ENCODE data around the gene MRPS6. TPM values are rescaled to one million over a fixed set of nuclear protein-coding genes. Genes with fewer than 3 reads are reported as not detected.

MRPS6 gene
- total RNA-seq, 1 donor from 2014 or later = 139 TPM

- H3K27ac Mint-ChIP-seq = peak overlapping the region; percentile 86
- intact Hi-C loops (cut with micrococcal nuclease) = loop anchor here (2.0 kb wide), 2 partner anchors 26 to 44 kb away; no protein-coding TSS in a partner anchor
- peaks cover 32% of the 10 kb centered on the region for H3K36me3 Mint-ChIP-seq (ENCODE audit: low read depth)
- peaks cover 13% of the 10 kb centered on the region for H3K9me3 Mint-ChIP-seq
- DNase-seq (ENCODE audit: low spot score) = peak; percentile 47
- H3K4me1 Mint-ChIP-seq (ENCODE audit: low read depth) = peaks cover 53% of the 10 kb centered on the region
- H3K4me3 Mint-ChIP-seq = no peak overlapping the region
- no peaks in the 10 kb centered on the region for H3K27me3 Mint-ChIP-seq (ENCODE audit: insufficient read depth)
Measured at GRCh38 chr21:34154878-34155277, 81.5 kb downstream of the MRPS6 start.

GRCh38 chr21:34156957-34157356 lies 83.6 kb downstream of the MRPS6 start:
- H3K4me3 Mint-ChIP-seq = peak overlapping the region; percentile 26
- H3K4me1 Mint-ChIP-seq (ENCODE audit: low read depth) = peaks cover 53% of the 10 kb centered on the region
- peak overlapping the region; percentile 86 for H3K27ac Mint-ChIP-seq
- intact Hi-C loops (cut with micrococcal nuclease) = no loop called here
- peaks cover 29% of the 10 kb centered on the region for H3K36me3 Mint-ChIP-seq (ENCODE audit: low read depth)
- DNase-seq (ENCODE audit: low spot score) = no peak
- H3K27me3 Mint-ChIP-seq (ENCODE audit: insufficient read depth) = no peaks in the 10 kb centered on the region
- H3K9me3 Mint-ChIP-seq = peaks cover 18% of the 10 kb centered on the region

DNA sequence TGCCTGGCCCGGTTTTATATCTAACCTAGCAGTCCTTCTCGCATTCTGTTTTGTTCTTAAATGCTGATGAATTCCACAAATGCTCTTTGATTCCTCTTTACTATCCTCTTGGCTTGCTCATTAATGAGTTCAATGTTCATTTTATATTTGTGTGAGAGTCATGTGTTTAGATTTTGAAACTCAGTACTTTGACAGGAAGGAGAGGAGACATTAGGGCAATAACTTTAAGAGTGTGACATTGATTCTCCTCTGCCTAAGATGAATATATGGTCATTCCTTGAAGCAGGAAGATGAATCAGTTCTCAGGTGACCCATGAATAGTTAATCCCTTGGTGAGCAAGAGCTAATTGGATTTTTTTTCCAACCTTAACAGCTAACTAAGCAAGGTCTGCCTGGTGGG lies 84.1 kb downstream of the MRPS6 start:
- Mint-ChIP-seq H3K4me3 (no peak overlapping the region), H3K9me3 (peaks cover 19% of the 10 kb centered on the region), H3K4me1 (ENCODE audit: low read depth) (peaks cover 49% of the 10 kb centered on the region), H3K27me3 (ENCODE audit: insufficient read depth) (no peaks in the 10 kb centered on the region), H3K36me3 (ENCODE audit: low read depth) (peaks cover 29% of the 10 kb centered on the region), H3K27ac (peak overlapping the region; percentile 86)
- intact Hi-C loops (cut with micrococcal nuclease) = no loop called here
- no peak for DNase-seq (ENCODE audit: low spot score)

GRCh38 chr21:34158866-34159835 lies 85.8 kb downstream of the MRPS6 start:
- no peak overlapping the region for H3K4me3 Mint-ChIP-seq
- peaks cover 19% of the 10 kb centered on the region for H3K36me3 Mint-ChIP-seq (ENCODE audit: low read depth)
- H3K4me1 Mint-ChIP-seq (ENCODE audit: low read depth) = peaks cover 36% of the 10 kb centered on the region
- peaks cover 29% of the 10 kb centered on the region for H3K9me3 Mint-ChIP-seq
- no peak for DNase-seq (ENCODE audit: low spot score)
- intact Hi-C loops (cut with micrococcal nuclease) = no loop called here
- H3K27me3 Mint-ChIP-seq (ENCODE audit: insufficient read depth) = no peaks in the 10 kb centered on the region
- H3K27ac Mint-ChIP-seq = no peak overlapping the region

DNA sequence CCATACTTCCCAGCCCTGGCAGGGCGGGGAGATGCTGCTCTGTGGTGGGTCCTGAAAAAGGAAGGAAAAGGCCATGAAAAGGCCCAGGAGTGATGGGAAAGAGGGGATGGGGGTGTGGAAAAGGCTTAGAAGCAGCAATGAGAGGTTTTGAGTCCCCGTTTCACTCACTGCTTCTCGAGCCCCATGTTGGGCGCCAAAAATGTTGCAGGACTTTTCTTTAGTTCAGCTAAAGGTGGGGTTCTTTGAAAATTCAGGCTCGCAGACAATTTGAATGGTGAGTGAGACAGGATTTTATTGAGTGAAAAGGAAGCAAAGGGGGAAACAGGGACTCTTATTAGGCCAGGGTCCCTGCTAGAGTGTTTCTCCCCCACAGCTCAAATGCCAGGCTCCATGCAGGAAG lies 93.1 kb downstream of the MRPS6 start:
- Mint-ChIP-seq H3K4me1 (ENCODE audit: low read depth) (no peaks in the 10 kb centered on the region), H3K36me3 (ENCODE audit: low read depth) (peaks cover 31% of the 10 kb centered on the region), H3K27ac (no peak overlapping the region), H3K4me3 (no peak overlapping the region), H3K27me3 (ENCODE audit: insufficient read depth) (peaks cover 2% of the 10 kb centered on the region), H3K9me3 (peaks cover 80% of the 10 kb centered on the region)
- intact Hi-C loops (cut with micrococcal nuclease) = no loop called here
- no peak for DNase-seq (ENCODE audit: low spot score)

DNA sequence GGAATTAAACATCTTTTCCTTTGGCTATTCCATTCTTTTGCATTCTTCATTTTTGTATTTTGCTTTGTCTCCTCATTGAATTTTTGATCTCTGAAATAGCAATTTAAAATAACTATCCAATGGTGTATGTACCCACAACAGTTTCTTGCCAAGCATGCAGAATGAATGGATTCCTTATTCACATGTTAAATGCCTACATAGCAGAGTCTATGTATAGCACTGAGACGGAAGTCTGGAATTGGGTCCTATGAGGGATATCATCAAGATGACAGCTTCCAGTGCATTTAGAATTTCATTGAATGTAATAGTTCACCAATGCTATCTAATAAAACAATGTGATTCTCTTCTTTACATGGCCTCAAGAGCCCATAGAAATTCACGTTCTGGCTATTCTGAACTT lies 97.5 kb downstream of the MRPS6 start:
- Mint-ChIP-seq H3K4me3 (no peak overlapping the region), H3K9me3 (peaks cover 82% of the 10 kb centered on the region), H3K36me3 (ENCODE audit: low read depth) (peaks cover 26% of the 10 kb centered on the region), H3K27me3 (ENCODE audit: insufficient read depth) (peaks cover 2% of the 10 kb centered on the region), H3K4me1 (ENCODE audit: low read depth) (no peaks in the 10 kb centered on the region), H3K27ac (no peak overlapping the region)
- intact Hi-C loops (cut with micrococcal nuclease) = no loop called here
- DNase-seq (ENCODE audit: low spot score) = no peak

DNA sequence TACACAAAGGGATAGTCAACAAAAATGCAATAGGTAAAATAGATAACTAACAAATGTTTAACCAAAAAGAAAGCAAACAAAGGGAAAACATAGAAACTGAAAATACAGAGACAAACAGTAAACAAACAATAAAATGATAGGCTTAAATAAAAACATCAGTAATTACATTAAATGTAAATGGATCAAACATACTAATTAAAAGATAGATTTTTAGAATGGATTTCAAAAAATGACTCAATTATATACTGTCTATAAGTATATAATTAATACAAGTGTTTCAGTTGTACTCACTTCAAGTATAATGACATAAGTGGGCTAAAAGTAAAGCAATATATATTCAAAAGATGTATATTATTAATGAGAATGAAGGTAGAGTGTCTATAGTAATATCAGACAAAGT lies 101.1 kb downstream of the MRPS6 start:
- no peak for DNase-seq (ENCODE audit: low spot score)
- Mint-ChIP-seq H3K4me3 (no peak overlapping the region), H3K9me3 (peaks cover 61% of the 10 kb centered on the region), H3K27ac (no peak overlapping the region), H3K36me3 (ENCODE audit: low read depth) (peaks cover 16% of the 10 kb centered on the region), H3K4me1 (ENCODE audit: low read depth) (peaks cover 14% of the 10 kb centered on the region), H3K27me3 (ENCODE audit: insufficient read depth) (no peaks in the 10 kb centered on the region)
- intact Hi-C loops (cut with micrococcal nuclease) = no loop called here

DNA sequence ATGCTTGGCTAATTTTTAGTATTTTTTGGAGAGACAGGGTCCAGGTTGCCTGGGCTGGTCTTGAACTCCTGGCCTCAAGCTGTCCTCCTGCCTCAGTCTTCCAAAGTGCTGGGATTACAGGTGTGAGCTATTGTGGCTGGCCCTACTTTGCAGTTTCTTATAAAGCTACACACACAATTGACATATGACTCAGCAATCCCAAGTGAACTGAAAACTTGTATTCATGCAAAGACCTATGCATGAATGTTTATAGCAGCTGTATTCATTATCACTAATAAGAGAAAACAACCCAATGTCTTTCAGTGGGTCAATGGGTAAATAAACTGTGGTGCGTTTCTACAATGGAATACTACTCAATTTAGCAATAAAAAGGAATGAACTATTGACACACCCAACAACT lies 103.1 kb downstream of the MRPS6 start:
- H3K9me3 Mint-ChIP-seq = peaks cover 46% of the 10 kb centered on the region
- intact Hi-C loops (cut with micrococcal nuclease) = no loop called here
- H3K4me3 Mint-ChIP-seq = no peak overlapping the region
- no peak for DNase-seq (ENCODE audit: low spot score)
- H3K36me3 Mint-ChIP-seq (ENCODE audit: low read depth) = peaks cover 9% of the 10 kb centered on the region
- peaks cover 2% of the 10 kb centered on the region for H3K27me3 Mint-ChIP-seq (ENCODE audit: insufficient read depth)
- peaks cover 14% of the 10 kb centered on the region for H3K4me1 Mint-ChIP-seq (ENCODE audit: low read depth)
- no peak overlapping the region for H3K27ac Mint-ChIP-seq

DNA sequence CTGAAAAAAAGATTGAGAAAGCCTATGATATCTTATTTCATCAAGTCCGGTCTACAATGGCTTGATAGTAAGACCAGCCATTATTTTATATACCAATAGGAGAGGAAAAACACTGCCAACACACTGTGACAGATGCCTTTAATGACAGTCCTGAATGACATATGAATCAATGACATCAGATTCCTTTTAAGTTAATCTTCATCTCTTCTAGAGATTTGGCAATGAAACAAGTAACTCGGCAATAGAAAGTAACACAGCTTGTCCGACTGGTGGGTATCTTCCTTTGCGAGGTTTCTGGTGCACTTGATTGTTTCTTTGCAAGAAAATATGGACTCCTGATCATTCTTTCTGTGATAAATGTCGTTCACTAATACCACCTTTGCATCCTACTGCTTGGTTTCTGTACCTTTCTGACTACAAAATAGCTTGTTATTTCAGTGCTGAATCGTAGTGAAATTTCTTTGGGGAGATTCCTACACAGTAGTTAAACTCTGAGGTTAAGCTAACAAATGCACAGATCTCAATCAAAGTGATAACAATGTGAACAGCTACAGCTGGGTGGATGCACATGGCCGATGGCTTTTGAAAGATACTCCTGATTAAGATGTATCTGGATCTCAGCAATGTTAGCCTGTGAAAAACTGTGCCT lies 104.7 kb downstream of the MRPS6 start:
- intact Hi-C loops (cut with micrococcal nuclease) = no loop called here
- Mint-ChIP-seq H3K4me1 (ENCODE audit: low read depth) (peaks cover 14% of the 10 kb centered on the region), H3K27me3 (ENCODE audit: insufficient read depth) (peaks cover 2% of the 10 kb centered on the region), H3K27ac (peak overlapping the region; percentile 22), H3K9me3 (peaks cover 30% of the 10 kb centered on the region), H3K36me3 (ENCODE audit: low read depth) (peaks cover 3% of the 10 kb centered on the region), H3K4me3 (no peak overlapping the region)
- no peak for DNase-seq (ENCODE audit: low spot score)

DNA sequence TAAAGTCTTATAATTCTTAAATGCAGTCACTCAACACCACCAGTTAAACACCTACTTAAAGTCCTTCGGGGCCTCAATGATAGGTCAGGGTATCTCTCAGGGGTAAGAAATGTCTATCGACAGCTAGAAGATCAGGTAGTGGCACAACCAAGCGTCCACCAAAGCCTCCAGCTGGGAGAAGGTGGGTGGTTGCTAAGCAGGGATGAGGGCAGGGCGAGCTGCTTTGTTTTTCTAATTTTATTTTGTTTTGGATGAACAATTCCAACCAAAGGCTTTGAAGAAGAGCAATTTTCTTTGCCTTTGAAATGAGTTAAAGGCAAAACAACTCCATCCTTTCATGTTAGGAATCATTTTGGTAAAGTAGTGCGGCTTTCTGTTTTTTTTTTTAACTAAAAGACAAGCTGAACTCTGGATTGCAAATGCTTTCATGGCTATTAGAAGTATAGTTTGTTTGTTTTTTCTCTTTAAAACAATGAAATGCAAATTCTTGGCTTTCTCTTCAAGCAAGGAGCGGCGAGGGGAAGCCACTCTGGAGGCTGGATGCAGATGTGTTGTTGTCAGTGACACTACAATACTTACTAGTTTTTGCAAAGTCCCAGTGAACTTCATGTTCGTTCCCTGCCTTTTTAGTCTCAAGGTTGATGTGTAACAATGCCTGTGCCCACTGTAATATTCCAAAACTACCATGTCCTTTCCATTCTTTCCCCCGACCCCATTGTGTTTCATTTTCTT lies 106.0 kb downstream of the MRPS6 start:
- no peak for DNase-seq (ENCODE audit: low spot score)
- H3K9me3 Mint-ChIP-seq = peaks cover 17% of the 10 kb centered on the region
- H3K36me3 Mint-ChIP-seq (ENCODE audit: low read depth) = peaks cover 5% of the 10 kb centered on the region
- no peak overlapping the region for H3K27ac Mint-ChIP-seq
- H3K4me1 Mint-ChIP-seq (ENCODE audit: low read depth) = peaks cover 14% of the 10 kb centered on the region
- no peak overlapping the region for H3K4me3 Mint-ChIP-seq
- H3K27me3 Mint-ChIP-seq (ENCODE audit: insufficient read depth) = peaks cover 2% of the 10 kb centered on the region
- intact Hi-C loops (cut with micrococcal nuclease) = no loop called here

GRCh38 chr21:34180407-34180806 lies 107.0 kb downstream of the MRPS6 start:
- no peak overlapping the region for H3K4me3 Mint-ChIP-seq
- H3K4me1 Mint-ChIP-seq (ENCODE audit: low read depth) = peaks cover 14% of the 10 kb centered on the region
- peaks cover 10% of the 10 kb centered on the region for H3K9me3 Mint-ChIP-seq
- H3K27ac Mint-ChIP-seq = no peak overlapping the region
- H3K27me3 Mint-ChIP-seq (ENCODE audit: insufficient read depth) = peaks cover 2% of the 10 kb centered on the region
- no peak for DNase-seq (ENCODE audit: low spot score)
- peaks cover 5% of the 10 kb centered on the region for H3K36me3 Mint-ChIP-seq (ENCODE audit: low read depth)
- intact Hi-C loops (cut with micrococcal nuclease) = no loop called here

GRCh38 chr21:34180826-34181359 lies 107.5 kb downstream of the MRPS6 start:
- H3K27ac Mint-ChIP-seq = no peak overlapping the region
- intact Hi-C loops (cut with micrococcal nuclease) = no loop called here
- H3K4me1 Mint-ChIP-seq (ENCODE audit: low read depth) = peaks cover 14% of the 10 kb centered on the region
- H3K9me3 Mint-ChIP-seq = peaks cover 10% of the 10 kb centered on the region
- no peak for DNase-seq (ENCODE audit: low spot score)
- peaks cover 5% of the 10 kb centered on the region for H3K36me3 Mint-ChIP-seq (ENCODE audit: low read depth)
- peaks cover 2% of the 10 kb centered on the region for H3K27me3 Mint-ChIP-seq (ENCODE audit: insufficient read depth)
- no peak overlapping the region for H3K4me3 Mint-ChIP-seq

Measured in activated T-helper 1 cell treated with anti-CD3 and anti-CD28 coated beads, Interleukin-12 subunit alpha, Interleukin-12 subunit beta, Interleukin-2, Interleukin-4 antibody, amounts not matched to agents 30 ng/mL and 10 ng/mL and 1 ng/mL, durations not matched to agents 14 hours and 24 hours and 36 hours (primary cell).